Measurements from ENCODE around the gene SAC3D1.

The SAC3D1 gene

GRCh38 chr11:65060913-65061408 lies 20.0 kb downstream of the SAC3D1 start:
- peak; percentile 99 for DNase-seq

GRCh38 chr11:65063532-65063931 lies 22.5 kb downstream of the SAC3D1 start:
- DNase-seq = no peak

GRCh38 chr11:65064847-65065240 lies 23.8 kb downstream of the SAC3D1 start:
- no peak for DNase-seq

GRCh38 chr11:65065851-65066250 lies 24.8 kb downstream of the SAC3D1 start:
- DNase-seq = no peak

- no peak for DNase-seq
Observed at GRCh38 chr11:65066315-65066714, 25.3 kb downstream of the SAC3D1 start.

- no peak for DNase-seq
Observed at GRCh38 chr11:65066805-65067291, 25.8 kb downstream of the SAC3D1 start.

GRCh38 chr11:65067446-65067845 lies 26.4 kb downstream of the SAC3D1 start:
- DNase-seq = no peak

GRCh38 chr11:65069217-65069616 lies 28.2 kb downstream of the SAC3D1 start:
- DNase-seq = no peak

- DNase-seq = no peak
Observed at GRCh38 chr11:65071907-65072630, 31.1 kb downstream of the SAC3D1 start.

- no peak for DNase-seq
Observed at GRCh38 chr11:65072631-65072966, 31.6 kb downstream of the SAC3D1 start.

- DNase-seq = no peak
Observed at GRCh38 chr11:65077451-65077850, 36.4 kb downstream of the SAC3D1 start.

GRCh38 chr11:65078151-65078550 lies 37.1 kb downstream of the SAC3D1 start:
- no peak for DNase-seq

GRCh38 chr11:65078786-65079342 lies 37.9 kb downstream of the SAC3D1 start:
- DNase-seq = no peak

- no peak for DNase-seq
Observed at GRCh38 chr11:65083134-65083833, 42.3 kb downstream of the SAC3D1 start.

GRCh38 chr11:65083834-65084597 lies 43.0 kb downstream of the SAC3D1 start, which contains the start of the genes CDCA5 and ZFPL1:
CDCA5 (minus strand) TSS chr11:65084040; CDS start chr11:65083978, 62 bp downstream.
ZFPL1 (plus strand) TSS chr11:65084222; CDS start chr11:65084699, 477 bp downstream.
- peak; percentile 56 for DNase-seq

GRCh38 chr11:65084598-65085375 lies 43.8 kb downstream of the SAC3D1 start:
- no peak for DNase-seq

- DNase-seq = no peak
Observed at GRCh38 chr11:65085446-65085845, 44.4 kb downstream of the SAC3D1 start.

- no peak for DNase-seq
Observed at GRCh38 chr11:65086809-65087208, 45.8 kb downstream of the SAC3D1 start.

GRCh38 chr11:65087216-65087615 lies 46.2 kb downstream of the SAC3D1 start:
- DNase-seq = no peak

- DNase-seq = no peak
Observed at GRCh38 chr11:65087827-65088226, 46.8 kb downstream of the SAC3D1 start.

GRCh38 chr11:65089621-65090020 lies 48.6 kb downstream of the SAC3D1 start:
- no peak for DNase-seq

- no peak for DNase-seq
Observed at GRCh38 chr11:65090628-65091027, 49.6 kb downstream of the SAC3D1 start.
